Suprapubic skin (tissue), 4 donors: ENCODE results near the gene ACTR1A. TPM values are rescaled to one million over a fixed set of nuclear protein-coding genes. Genes with fewer than 3 reads are reported as not detected.
A peak's percentile ranks its signal among the peaks of the same experiment; 100 is the strongest.

ENCODE experiments used
- DNase-seq, 2 donors: peaks; one replicate each; pipeline ENCODE4 v3.0.0-alpha.2; 2019; ENCODE audit warnings: low spot score in 2 of 2
- H3K27ac ChIP-seq: fragments of 200-600 bp; sonication (generic); one replicate; pipeline ENCODE4 v1.5.1; 2019
- H3K27me3 ChIP-seq: fragments of 200-600 bp; sonication (generic); one replicate; pipeline ENCODE4 v1.5.1; 2019
- H3K36me3 ChIP-seq: fragments of 200-600 bp; sonication (generic); one replicate; pipeline ENCODE4 v1.5.1; 2019
- H3K4me1 ChIP-seq: fragments of 200-600 bp; sonication (generic); one replicate; pipeline ENCODE4 v1.5.1; 2019
- H3K4me3 ChIP-seq: fragments of 200-600 bp; sonication (generic); one replicate; pipeline ENCODE4 v1.5.1; 2019; ENCODE audit warnings: mild to moderate bottlenecking
- H3K9me3 ChIP-seq: fragments of 200-600 bp; sonication (generic); one replicate; pipeline ENCODE4 v1.5.1; 2019
- CTCF ChIP-seq, 2 donors: fragments of 200-600 bp in 1 of 2; fragments of 450-650 bp in 1 of 2; sonication (generic) in 1 of 2; IDR thresholded peaks; one replicate each; pipeline ENCODE4 v1.5.1; 2016 to 2019; ENCODE audit warnings: antibody characterized with exemption in 2 of 2, mild to moderate bottlenecking in 1 of 2, moderate library complexity in 1 of 2
- EP300 ChIP-seq: sonication (generic); formaldehyde crosslinking; IDR thresholded peaks from one replicate; pipeline ENCODE4 v1.6.1; 2017; ENCODE audit warnings: antibody characterized with exemption
- POLR2A ChIP-seq, 2 donors: fragments of 450-650 bp; IDR thresholded peaks; one replicate each; pipeline ENCODE4 v1.6.1; 2017; ENCODE audit warnings: antibody characterized with exemption in 2 of 2, mild to moderate bottlenecking in 2 of 2, moderate library complexity in 2 of 2
- POLR2AphosphoS5 ChIP-seq, 3 donors: sonication (generic); formaldehyde crosslinking; IDR thresholded peaks; one replicate each; pipeline ENCODE4 v1.6.1; 2017; ENCODE audit warnings: antibody characterized with exemption in 3 of 3
- WGBS: methylation state at CpG from one replicate; pipeline ENCODE4 v1.1.5; 2018; 5-methylcytosine and 5-hydroxymethylcytosine counted together
- total RNA-seq, 4 donors: library from RNA; depleted of rRNA; stranded (reverse); fragments of >200 nt; gene quantifications; one replicate each; pipeline ENCODE4 v1.1.0, GENCODE V29; 2016

ACTR1A gene
- total RNA-seq, 4 donors from 2014 or later, result 71.5 to 108 (median 105) TPM

GRCh38 chr10:102463983-102464382 is 38.5 kb downstream of the ACTR1A start:
- Histone ChIP-seq H3K27me3 (no peaks in the 10 kb centered on the region), H3K27ac (no peak overlapping the region), H3K36me3 (no peaks in the 10 kb centered on the region), H3K4me1 (peaks cover 32% of the 10 kb centered on the region), H3K9me3 (no peaks in the 10 kb centered on the region), H3K4me3 (no peak overlapping the region)
- 84% methylated on average over 10 of the region's 10 CpGs for WGBS
- no peak for DNase-seq
- TF ChIP-seq EP300, result no peak
- TF ChIP-seq POLR2A (IDR thresholded peaks at IDR 0.05), result no peak
- TF ChIP-seq CTCF (IDR thresholded peaks at IDR 0.05), result no peak
- no peak for TF ChIP-seq POLR2AphosphoS5 (IDR thresholded peaks at IDR 0.05)

GRCh38 chr10:102462512-102463054 is 39.9 kb downstream of the ACTR1A start:
- no peaks in the 10 kb centered on the region for H3K36me3 ChIP-seq
- 68% methylated on average over 6 of the region's 6 CpGs for WGBS
- DNase-seq, result no peak
- no peaks in the 10 kb centered on the region for H3K27me3 ChIP-seq
- H3K4me1 ChIP-seq, result peaks cover 25% of the 10 kb centered on the region
- H3K4me3 ChIP-seq, result peak overlapping the region; percentile 28
- H3K27ac ChIP-seq, result no peak overlapping the region
- TF ChIP-seq POLR2A (IDR thresholded peaks at IDR 0.05) (no peak), EP300 (no peak)
- no peaks in the 10 kb centered on the region for H3K9me3 ChIP-seq

GRCh38 chr10:102461187-102462054 is 41.1 kb downstream of the ACTR1A start:
- peak in 1 of 3 donors; percentile 56 for TF ChIP-seq POLR2AphosphoS5 (IDR thresholded peaks at IDR 0.05)
- no peak for TF ChIP-seq EP300
- no peak for TF ChIP-seq POLR2A (IDR thresholded peaks at IDR 0.05)
- TF ChIP-seq CTCF (IDR thresholded peaks at IDR 0.05), result no peak
- Histone ChIP-seq H3K4me3 (peak overlapping the region; percentile 62), H3K36me3 (no peaks in the 10 kb centered on the region), H3K4me1 (peaks cover 25% of the 10 kb centered on the region), H3K9me3 (no peaks in the 10 kb centered on the region), H3K27ac (no peak overlapping the region), H3K27me3 (no peaks in the 10 kb centered on the region)
- peak; percentile 89 for DNase-seq
- 4% methylated on average over 53 of the region's 54 CpGs for WGBS

- Histone ChIP-seq H3K27me3 (no peaks in the 10 kb centered on the region), H3K36me3 (no peaks in the 10 kb centered on the region), H3K27ac (no peak overlapping the region), H3K4me3 (peak overlapping the region; percentile 62), H3K9me3 (no peaks in the 10 kb centered on the region), H3K4me1 (peaks cover 25% of the 10 kb centered on the region)
- TF ChIP-seq POLR2AphosphoS5 (IDR thresholded peaks at IDR 0.05), result no peak
- no peak for TF ChIP-seq POLR2A (IDR thresholded peaks at IDR 0.05)
- no peak for TF ChIP-seq CTCF (IDR thresholded peaks at IDR 0.05)
- no peak for TF ChIP-seq EP300
- no peak for DNase-seq
- 34% methylated on average over 8 of the region's 8 CpGs for WGBS
These were observed 41.7 kb downstream of the ACTR1A start for GRCh38 chr10:102460836-102461186.

- no peak for TF ChIP-seq POLR2A (IDR thresholded peaks at IDR 0.05)
- TF ChIP-seq EP300, result no peak
- no peak for TF ChIP-seq POLR2AphosphoS5 (IDR thresholded peaks at IDR 0.05)
- no peak for TF ChIP-seq CTCF (IDR thresholded peaks at IDR 0.05)
- WGBS, result 83% methylated on average over 4 of the region's 4 CpGs
- peaks cover 25% of the 10 kb centered on the region for H3K4me1 ChIP-seq
These were observed 43.9 kb downstream of the ACTR1A start for GRCh38 chr10:102458656-102459055.

More at GRCh38 chr10:102458656-102459055, 43.9 kb downstream of the ACTR1A start:
- H3K4me3 ChIP-seq, result no peak overlapping the region
- no peak for DNase-seq
- no peaks in the 10 kb centered on the region for H3K36me3 ChIP-seq
- no peaks in the 10 kb centered on the region for H3K27me3 ChIP-seq
- H3K27ac ChIP-seq, result no peak overlapping the region
- no peaks in the 10 kb centered on the region for H3K9me3 ChIP-seq
